A673 (cell line): ENCODE results near the gene H2BK1.

Experiments
- EZH2 ChIP-seq: fragments of 200-600 bp; sonication (generic); IDR thresholded peaks from 2 replicates; pipeline ENCODE4 v1.6.1; 2017; ENCODE audit warnings: borderline replicate concordance, low read depth, mild to moderate bottlenecking, mixed read lengths, antibody characterized with exemption, low read length; ENCODE audit not compliant: poor library complexity, severe bottlenecking
- TF ChIP-seq, protein P1 (sequence below): fragments of 300-800, 200-600 bp; sonication (generic); conservative IDR thresholded peaks from 2 replicates; pipeline ENCODE4 v1.5.1; 2017; ENCODE audit warnings: low read depth, mild to moderate bottlenecking, antibody characterized with exemption, low read length, moderate library complexity, mixed read lengths

- TF ChIP-seq, protein P1, sequence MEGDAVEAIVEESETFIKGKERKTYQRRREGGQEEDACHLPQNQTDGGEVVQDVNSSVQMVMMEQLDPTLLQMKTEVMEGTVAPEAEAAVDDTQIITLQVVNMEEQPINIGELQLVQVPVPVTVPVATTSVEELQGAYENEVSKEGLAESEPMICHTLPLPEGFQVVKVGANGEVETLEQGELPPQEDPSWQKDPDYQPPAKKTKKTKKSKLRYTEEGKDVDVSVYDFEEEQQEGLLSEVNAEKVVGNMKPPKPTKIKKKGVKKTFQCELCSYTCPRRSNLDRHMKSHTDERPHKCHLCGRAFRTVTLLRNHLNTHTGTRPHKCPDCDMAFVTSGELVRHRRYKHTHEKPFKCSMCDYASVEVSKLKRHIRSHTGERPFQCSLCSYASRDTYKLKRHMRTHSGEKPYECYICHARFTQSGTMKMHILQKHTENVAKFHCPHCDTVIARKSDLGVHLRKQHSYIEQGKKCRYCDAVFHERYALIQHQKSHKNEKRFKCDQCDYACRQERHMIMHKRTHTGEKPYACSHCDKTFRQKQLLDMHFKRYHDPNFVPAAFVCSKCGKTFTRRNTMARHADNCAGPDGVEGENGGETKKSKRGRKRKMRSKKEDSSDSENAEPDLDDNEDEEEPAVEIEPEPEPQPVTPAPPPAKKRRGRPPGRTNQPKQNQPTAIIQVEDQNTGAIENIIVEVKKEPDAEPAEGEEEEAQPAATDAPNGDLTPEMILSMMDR = no peak
- TF ChIP-seq EZH2 = no peak
Observed at GRCh38 chr7:151247611-151248345, 37.5 kb upstream of the H2BK1 start.
